Esophagus (tissue), 2 donors: ENCODE results near the gene MMP2. TPM values are rescaled to one million over a fixed set of nuclear protein-coding genes. Genes with fewer than 3 reads are reported as not detected.

Experiments used
- H3K27ac ChIP-seq, 2 donors: one replicate each; pipeline ENCODE4 v1.5.1; 2013; ENCODE audit warnings: low read depth in 2 of 2, mild to moderate bottlenecking in 2 of 2, inconsistent platforms in 1 of 2, low read length in 1 of 2, moderate library complexity in 1 of 2
- H3K27me3 ChIP-seq, 2 donors: one replicate each; pipeline ENCODE4 v1.6.1; 2013; ENCODE audit warnings: low read length in 2 of 2, control low read depth in 1 of 2, mild to moderate bottlenecking in 1 of 2; ENCODE audit not compliant: insufficient read depth in 2 of 2, control insufficient read depth in 1 of 2
- H3K36me3 ChIP-seq, 2 donors: one replicate each; pipeline ENCODE4 v1.6.1; 2013; ENCODE audit warnings: low read length in 1 of 2; ENCODE audit not compliant: control insufficient read depth in 2 of 2, insufficient read depth in 2 of 2
- H3K4me1 ChIP-seq, 2 donors: one replicate each; pipeline ENCODE4 v1.6.1; 2013; ENCODE audit warnings: low read length in 1 of 2; ENCODE audit not compliant: control insufficient read depth in 2 of 2, insufficient read depth in 2 of 2
- H3K4me3 ChIP-seq, 2 donors: one replicate each; pipeline ENCODE4 v1.5.1; 2013; ENCODE audit warnings: low read length in 2 of 2, mild to moderate bottlenecking in 2 of 2, low read depth in 1 of 2, moderate library complexity in 1 of 2
- H3K9me3 ChIP-seq, 2 donors: one replicate each; pipeline ENCODE4 v1.6.1; 2013; ENCODE audit warnings: mild to moderate bottlenecking in 2 of 2, low read depth in 1 of 2, low read length in 1 of 2, moderate library complexity in 1 of 2; ENCODE audit not compliant: control insufficient read depth in 2 of 2, insufficient read depth in 1 of 2
- WGBS, 2 donors: extraction: QIAGEN DNeasy Blood & Tissue Kit; methylation state at CpG; one replicate each; pipeline ENCODE4 v1.1.7; 2013; 5-methylcytosine and 5-hydroxymethylcytosine counted together
- polyA plus RNA-seq, 2 donors: library from polyadenylated mRNA; stranded (reverse); fragments of 200-250 nt; gene quantifications; one replicate each; pipeline ENCODE4 v1.2.3, GENCODE V29; 2013
- donor health status: healthy with polysubstance abuse.
- donor health status: Bipolar disorder and iron deficiency.

The MMP2 gene
- polyA plus RNA-seq, 2 donors, result 3.3 to 11.0 TPM

- H3K4me1 ChIP-seq, result no peaks in the 10 kb centered on the region
- H3K9me3 ChIP-seq, result no peaks in the 10 kb centered on the region
- no peaks in the 10 kb centered on the region for H3K36me3 ChIP-seq
- no peak overlapping the region for H3K27ac ChIP-seq
- no peaks in the 10 kb centered on the region for H3K27me3 ChIP-seq
- H3K4me3 ChIP-seq, result no peak overlapping the region
Measured at GRCh38 chr16:55527885-55528284, 48.9 kb downstream of the MMP2 start.

- H3K9me3 ChIP-seq, result no peaks in the 10 kb centered on the region
- no peaks in the 10 kb centered on the region for H3K36me3 ChIP-seq
- no peaks in the 10 kb centered on the region for H3K27me3 ChIP-seq
- 76 to 78% methylated on average over 2 of the region's 2 CpGs for WGBS, 2 donors
- H3K4me3 ChIP-seq, result no peak overlapping the region
- no peaks in the 10 kb centered on the region for H3K4me1 ChIP-seq
- no peak overlapping the region for H3K27ac ChIP-seq
Measured at GRCh38 chr16:55529018-55529417, 50.0 kb downstream of the MMP2 start.

DNA sequence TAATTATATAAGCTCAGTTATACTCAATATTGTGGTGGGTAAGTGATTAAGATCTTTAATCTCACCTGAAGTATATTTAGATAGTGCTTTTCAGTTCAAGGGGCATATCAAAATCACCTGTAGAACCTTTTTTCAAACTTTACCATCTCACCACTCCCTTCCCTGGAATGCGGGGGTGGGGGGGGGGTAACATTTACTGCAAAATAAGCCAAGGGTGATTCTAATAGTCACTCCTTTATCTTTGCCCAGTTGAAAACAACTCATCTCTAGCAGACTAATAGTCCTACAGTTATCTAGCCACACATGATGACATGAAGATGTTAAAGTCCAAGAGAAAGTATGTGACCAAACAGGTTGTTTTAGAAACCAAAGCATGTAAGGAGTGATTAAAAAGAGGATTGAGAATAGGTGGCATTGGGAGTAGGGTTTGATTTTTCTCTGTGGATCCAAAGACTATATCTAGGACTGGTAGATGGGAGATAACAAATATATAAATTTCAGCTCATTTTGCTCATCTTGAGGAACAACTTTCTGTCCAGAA, 51.4 kb downstream of the MMP2 start:
- no peaks in the 10 kb centered on the region for H3K27me3 ChIP-seq
- H3K4me3 ChIP-seq, result no peak overlapping the region
- H3K36me3 ChIP-seq, result no peaks in the 10 kb centered on the region
- 88 to 95% methylated on average over 1 of the region's 1 CpG for WGBS, 2 donors
- no peaks in the 10 kb centered on the region for H3K4me1 ChIP-seq
- no peak overlapping the region for H3K27ac ChIP-seq
- H3K9me3 ChIP-seq, result no peaks in the 10 kb centered on the region

DNA sequence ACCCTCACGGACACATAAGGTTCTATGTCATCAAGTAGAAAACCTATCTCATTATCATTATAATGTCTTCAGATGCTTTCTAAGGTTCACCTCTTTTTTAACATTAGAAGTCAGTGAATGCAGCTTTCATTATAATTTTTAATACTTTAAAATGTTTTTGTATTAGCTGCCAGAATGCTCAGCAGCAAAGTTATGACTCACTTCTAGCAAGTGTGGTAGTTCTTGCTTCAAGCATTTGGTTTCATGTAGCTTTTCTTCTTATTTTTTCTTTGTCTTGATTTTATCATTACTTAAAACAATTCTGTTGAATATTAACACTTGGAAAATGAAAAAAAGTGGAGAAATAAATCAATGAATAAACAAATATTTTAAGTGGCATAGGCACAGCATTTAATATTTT, 53.2 kb downstream of the MMP2 start:
- no peaks in the 10 kb centered on the region for H3K27me3 ChIP-seq
- no peaks in the 10 kb centered on the region for H3K4me1 ChIP-seq
- H3K9me3 ChIP-seq, result no peaks in the 10 kb centered on the region
- H3K4me3 ChIP-seq, result no peak overlapping the region
- H3K36me3 ChIP-seq, result no peaks in the 10 kb centered on the region
- H3K27ac ChIP-seq, result no peak overlapping the region
- WGBS, 2 donors, result 79 to 90% methylated on average over 1 of the region's 1 CpG

DNA sequence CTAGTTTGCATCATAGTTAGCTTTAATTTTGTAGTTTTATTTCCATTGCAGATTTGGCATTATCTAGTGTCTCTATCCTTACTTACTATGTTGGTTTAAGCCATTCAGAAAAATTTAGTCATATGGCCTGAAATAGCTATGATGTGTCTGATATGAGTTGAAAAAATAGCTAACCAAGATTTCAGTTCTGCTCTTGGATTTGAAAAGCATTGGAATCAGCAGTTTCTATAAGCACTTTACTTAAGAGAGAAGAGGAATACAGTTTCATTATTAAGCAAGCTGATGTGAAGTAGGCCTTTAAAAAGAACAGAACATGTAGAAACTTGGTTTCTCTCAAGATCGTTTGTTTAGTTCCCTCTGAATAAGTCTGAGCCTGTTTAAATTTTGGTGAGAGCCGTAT, 55.8 kb downstream of the MMP2 start:
- Histone ChIP-seq H3K4me1 (no peaks in the 10 kb centered on the region), H3K27me3 (no peaks in the 10 kb centered on the region), H3K27ac (no peak overlapping the region), H3K9me3 (no peaks in the 10 kb centered on the region), H3K36me3 (no peaks in the 10 kb centered on the region), H3K4me3 (no peak overlapping the region)
- 37 to 52% methylated on average over 2 of the region's 2 CpGs for WGBS, 2 donors

DNA sequence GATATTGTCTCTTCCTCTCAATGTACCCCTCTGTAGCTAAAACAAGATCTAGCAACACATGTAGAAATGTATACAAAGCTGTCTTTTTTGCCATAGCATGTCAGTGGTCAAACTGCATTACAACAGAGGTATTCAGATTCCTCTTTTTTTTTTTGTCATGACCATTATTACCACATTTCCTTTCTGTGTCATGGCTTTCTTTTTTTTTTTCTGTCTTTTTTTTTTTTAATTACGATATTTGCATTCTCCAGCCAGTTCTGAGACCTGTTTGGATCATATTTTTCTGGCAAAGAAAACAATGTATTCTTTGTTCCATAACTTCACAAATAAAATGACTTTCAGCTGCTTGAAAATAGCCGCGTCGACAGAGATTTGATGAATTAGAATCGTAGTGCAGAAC, 60.1 kb downstream of the MMP2 start:
- Histone ChIP-seq H3K27ac (no peak overlapping the region), H3K27me3 (no peaks in the 10 kb centered on the region), H3K36me3 (no peaks in the 10 kb centered on the region), H3K9me3 (no peaks in the 10 kb centered on the region), H3K4me1 (no peaks in the 10 kb centered on the region), H3K4me3 (no peak overlapping the region)
- WGBS, 2 donors, result 58 to 61% methylated on average over 5 of the region's 5 CpGs

- WGBS, 2 donors, result 67 to 76% methylated on average over 1 of the region's 1 CpG
- Histone ChIP-seq H3K4me1 (no peaks in the 10 kb centered on the region), H3K27me3 (no peaks in the 10 kb centered on the region)
Measured at GRCh38 chr16:55539488-55539887, 60.5 kb downstream of the MMP2 start.

DNA sequence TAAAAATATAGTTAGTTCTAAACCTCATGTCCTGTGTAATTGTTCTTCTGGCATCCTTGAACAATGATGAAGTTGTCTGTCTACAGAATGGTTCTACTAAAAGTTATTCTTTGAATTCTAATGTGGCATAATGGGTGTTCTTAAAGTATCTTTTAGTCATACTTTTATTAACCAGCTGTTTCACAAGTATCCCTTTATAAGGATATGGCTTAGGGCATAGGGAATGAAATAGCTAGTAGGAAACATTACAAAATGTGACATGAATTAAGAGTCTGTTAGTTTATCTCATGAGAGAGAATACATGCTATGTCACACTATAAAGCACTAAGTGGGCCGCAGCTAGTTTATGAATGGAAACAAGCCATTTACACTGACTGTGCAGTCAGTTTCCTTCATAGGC, 61.2 kb downstream of the MMP2 start:
- H3K4me3 ChIP-seq, result no peak overlapping the region
- no peaks in the 10 kb centered on the region for H3K9me3 ChIP-seq
- 93 to 94% methylated on average over 1 of the region's 1 CpG for WGBS, 2 donors
- no peaks in the 10 kb centered on the region for H3K27me3 ChIP-seq
- H3K36me3 ChIP-seq, result no peaks in the 10 kb centered on the region
- no peaks in the 10 kb centered on the region for H3K4me1 ChIP-seq
- H3K27ac ChIP-seq, result no peak overlapping the region

More at GRCh38 chr16:55539488-55539887, 60.5 kb downstream of the MMP2 start:
- Histone ChIP-seq H3K9me3 (no peaks in the 10 kb centered on the region), H3K4me3 (no peak overlapping the region), H3K27ac (no peak overlapping the region), H3K36me3 (no peaks in the 10 kb centered on the region)

- Histone ChIP-seq H3K27me3 (no peaks in the 10 kb centered on the region), H3K9me3 (no peaks in the 10 kb centered on the region), H3K27ac (no peak overlapping the region), H3K36me3 (no peaks in the 10 kb centered on the region), H3K4me1 (no peaks in the 10 kb centered on the region), H3K4me3 (no peak overlapping the region)
- WGBS, 2 donors, result 85 to 96% methylated on average over 1 of the region's 1 CpG
Measured at GRCh38 chr16:55542459-55543082, 63.6 kb downstream of the MMP2 start.

DNA sequence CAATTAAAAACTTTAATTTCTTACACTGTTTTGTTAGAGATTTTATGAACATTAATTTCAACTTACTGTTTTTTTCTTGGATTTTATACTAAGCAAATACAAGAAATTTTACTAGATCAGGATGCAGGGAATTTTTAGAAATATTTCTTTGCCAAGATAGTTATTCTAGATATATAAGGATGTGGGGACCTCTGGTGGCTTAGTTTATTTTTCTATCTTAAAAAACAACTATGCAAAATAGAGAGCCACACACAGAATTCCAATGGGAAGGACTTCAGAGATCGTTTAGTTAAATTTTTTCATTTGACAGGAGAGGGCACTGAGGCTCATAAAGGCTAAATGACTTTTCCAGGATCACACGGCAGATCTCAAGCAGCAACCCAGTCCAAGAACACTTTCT, 64.5 kb downstream of the MMP2 start:
- H3K9me3 ChIP-seq, result no peaks in the 10 kb centered on the region
- H3K27ac ChIP-seq, result no peak overlapping the region
- no peaks in the 10 kb centered on the region for H3K27me3 ChIP-seq
- H3K4me1 ChIP-seq, result no peaks in the 10 kb centered on the region
- 13 to 16% methylated on average over 2 of the region's 2 CpGs for WGBS, 2 donors
- H3K4me3 ChIP-seq, result no peak overlapping the region
- no peaks in the 10 kb centered on the region for H3K36me3 ChIP-seq
